Activated CD8-positive, alpha-beta memory T cell treated with anti-CD3 and anti-CD28 coated beads, Interleukin-2, amount 10 ng/mL, durations not matched to agents 7 days and 5 days (primary cell): Measurements from ENCODE around the gene VSTM2B. TPM values are rescaled to one million over a fixed set of nuclear protein-coding genes. Genes with fewer than 3 reads are reported as not detected.
A peak's percentile ranks its signal among the peaks of the same experiment; 100 is the strongest.

Experiments
- ATAC-seq: fragments of 150-1000 bp; cut with Tn5 transposase; one replicate; pipeline ENCODE4 v1.10.0; 2021; ENCODE audit warnings: moderate library complexity
- CTCF ChIA-PET: fragments of 350-600 bp; sonication (Branson Sonifier 250); formaldehyde crosslinking; loops from one replicate; lab custom pipeline; 2021; ENCODE audit warnings: antibody characterized with exemption; lab: Charles Lee
- DNase-seq: peaks from one replicate; pipeline ENCODE4 v3.0.0-alpha.2; 2020
- H3K27ac Mint-ChIP-seq: one replicate; pipeline ENCODE4 v1.8.0; 2021; ENCODE audit warnings: mild to moderate bottlenecking, mixed read lengths
- H3K27me3 Mint-ChIP-seq: one replicate; pipeline ENCODE4 v1.8.0; 2021; ENCODE audit warnings: mixed read lengths
- H3K36me3 Mint-ChIP-seq: one replicate; pipeline ENCODE4 v1.8.0; 2021; ENCODE audit warnings: mild to moderate bottlenecking, mixed read lengths
- H3K4me1 Mint-ChIP-seq: one replicate; pipeline ENCODE4 v1.8.0; 2021; ENCODE audit warnings: mixed read lengths
- H3K4me3 Mint-ChIP-seq: one replicate; pipeline ENCODE4 v1.8.0; 2021; ENCODE audit warnings: mild to moderate bottlenecking, moderate library complexity, mixed read lengths
- H3K9me3 Mint-ChIP-seq: one replicate; pipeline ENCODE4 v1.8.0; 2022; ENCODE audit warnings: low read depth, mixed read lengths
- total RNA-seq, 2 experiments: library from RNA; stranded (reverse); gene quantifications; one replicate each; pipeline ENCODE4 v1.2.3, GENCODE V29; 2021

The VSTM2B gene
- total RNA-seq, 2 experiments from 2014 or later = not detected

DNA sequence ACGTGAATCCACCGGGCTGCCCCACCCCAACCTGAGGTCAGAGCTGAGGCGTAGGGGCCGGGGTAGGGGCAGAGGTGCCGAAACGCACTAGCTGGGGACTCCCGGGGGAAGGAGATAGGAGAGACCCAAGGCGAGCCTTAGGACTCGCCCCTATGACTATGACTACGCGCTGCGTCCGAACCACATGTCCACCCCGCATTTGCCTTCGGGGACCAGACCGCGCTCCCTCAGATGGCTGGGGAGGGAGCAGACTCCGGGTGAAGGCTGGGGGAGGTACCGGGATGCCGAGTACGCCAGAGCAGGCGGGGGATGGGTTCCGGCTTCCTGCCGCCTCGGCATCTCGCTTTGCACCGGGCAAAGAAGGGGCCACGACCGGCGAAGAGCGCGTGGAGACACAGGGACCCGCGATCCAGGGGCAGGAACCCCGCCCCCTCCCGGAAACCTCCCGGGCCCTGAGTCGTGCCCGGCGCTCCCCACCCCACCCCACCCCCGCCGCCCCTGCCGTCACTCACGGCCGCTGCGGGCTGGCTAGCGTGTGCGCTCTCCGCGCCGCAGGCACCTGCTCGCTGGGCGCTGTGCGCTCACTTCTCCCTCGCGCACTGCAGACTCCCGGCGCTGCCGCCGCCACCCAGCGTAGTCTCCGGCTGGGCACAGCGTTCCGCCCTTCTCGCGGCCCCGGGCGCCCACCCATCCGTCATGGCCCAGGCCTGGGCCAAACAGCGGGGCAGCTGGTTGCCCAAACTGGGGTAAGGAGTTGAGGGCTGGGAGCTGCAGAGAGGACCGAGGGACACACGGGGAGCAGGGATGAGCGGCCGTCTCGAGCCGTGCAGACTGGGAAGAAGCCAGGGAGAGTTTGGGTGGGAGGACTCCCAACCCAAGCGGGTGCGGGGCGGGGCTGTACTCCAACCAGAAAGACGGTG, 622 bp upstream of the VSTM2B start:
- ATAC-seq = no peak
- Mint-ChIP-seq H3K9me3 (no peaks in the 10 kb centered on the region), H3K4me1 (peaks cover 26% of the 10 kb centered on the region), H3K36me3 (peaks cover 1% of the 10 kb centered on the region), H3K4me3 (no peak overlapping the region), H3K27me3 (peaks cover 71% of the 10 kb centered on the region), H3K27ac (no peak overlapping the region)
- CTCF ChIA-PET = no interaction called here
- DNase-seq = no peak

DNA sequence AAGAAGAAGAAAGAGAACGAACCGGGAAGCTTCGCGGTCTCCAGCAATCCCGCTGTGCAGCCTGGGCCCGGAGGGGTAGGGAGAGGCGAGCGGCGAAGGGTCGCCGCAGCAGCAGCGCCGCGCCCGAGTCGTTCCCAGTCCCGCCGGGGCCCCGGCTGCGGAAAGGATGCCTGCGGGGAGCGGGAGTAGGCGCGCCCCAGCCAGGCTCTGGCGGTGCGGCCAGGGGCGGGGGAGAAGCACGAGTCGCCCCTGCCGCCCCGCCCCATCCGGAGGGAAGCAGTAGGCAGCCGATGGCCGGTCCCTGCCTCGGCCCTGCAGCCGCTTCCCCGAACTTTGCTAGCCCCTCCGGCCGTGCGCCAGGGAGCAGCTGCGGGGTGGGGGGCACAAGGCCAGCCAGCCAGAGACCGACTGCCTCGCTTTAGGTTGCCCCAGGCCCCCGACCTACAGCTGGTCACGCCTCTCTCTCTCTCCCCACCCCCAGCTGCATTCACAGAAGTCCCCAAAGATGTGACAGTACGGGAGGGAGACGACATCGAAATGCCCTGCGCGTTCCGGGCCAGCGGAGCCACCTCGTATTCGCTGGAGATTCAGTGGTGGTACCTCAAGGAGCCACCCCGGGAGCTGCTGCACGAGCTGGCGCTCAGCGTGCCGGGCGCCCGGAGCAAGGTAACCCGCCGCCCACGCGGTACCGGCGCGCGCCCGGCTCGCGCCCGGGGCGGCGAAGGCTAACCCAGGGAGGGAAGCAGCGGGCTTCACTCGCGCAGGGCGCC, 1.1 kb downstream of the VSTM2B start:
- no peaks in the 10 kb centered on the region for H3K9me3 Mint-ChIP-seq
- H3K27ac Mint-ChIP-seq = no peak overlapping the region
- H3K4me1 Mint-ChIP-seq = peaks cover 30% of the 10 kb centered on the region
- H3K27me3 Mint-ChIP-seq = peaks cover 71% of the 10 kb centered on the region
- H3K36me3 Mint-ChIP-seq = peaks cover 1% of the 10 kb centered on the region
- H3K4me3 Mint-ChIP-seq = no peak overlapping the region
- ATAC-seq (no peak), DNase-seq (no peak)
- CTCF ChIA-PET = interaction anchor here (0.7 kb wide), 1 partner anchor 56 kb away, joined by 3 read pairs; no protein-coding TSS in a partner anchor

DNA sequence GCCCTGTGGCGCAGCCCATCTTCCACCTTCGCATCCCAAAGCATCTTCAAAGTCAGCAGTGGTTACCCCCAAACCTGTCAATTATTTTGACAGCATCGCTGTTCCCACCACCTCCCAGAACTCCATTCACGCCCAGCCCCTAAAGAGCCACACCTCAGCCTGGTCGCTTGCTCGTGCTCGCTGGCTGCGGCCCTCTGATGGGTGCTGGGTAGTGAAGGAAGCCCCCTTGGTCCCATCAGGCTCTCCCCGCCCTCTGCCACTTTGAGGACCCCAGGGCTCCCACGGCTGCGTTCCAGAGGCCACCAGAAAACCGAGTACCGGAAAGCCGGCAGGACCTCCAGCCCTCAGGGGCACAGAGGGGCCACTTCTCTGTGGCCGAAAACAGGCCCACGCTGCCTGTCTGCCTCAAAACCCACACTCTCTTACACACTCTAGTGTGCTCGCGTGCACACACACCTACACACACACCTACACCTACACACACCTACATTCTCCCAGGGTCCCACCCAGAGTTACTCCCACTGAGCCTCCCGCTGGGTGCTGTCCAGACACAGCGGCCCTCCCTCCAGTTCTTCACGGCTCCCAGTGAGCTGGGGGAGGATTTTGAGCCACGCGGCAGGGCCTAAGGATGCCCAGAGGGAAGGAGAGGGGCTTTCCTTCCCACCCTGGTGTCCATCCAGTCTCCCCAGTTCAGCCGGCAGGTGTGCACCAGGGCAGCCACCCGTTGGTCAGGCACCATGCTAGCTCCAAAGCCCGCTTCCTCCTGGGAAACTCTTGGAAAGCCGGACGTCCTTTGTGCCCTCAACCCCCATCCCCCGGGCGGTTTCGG, 1.9 kb downstream of the VSTM2B start:
- H3K9me3 Mint-ChIP-seq = no peaks in the 10 kb centered on the region
- peaks cover 1% of the 10 kb centered on the region for H3K36me3 Mint-ChIP-seq
- H3K27me3 Mint-ChIP-seq = peaks cover 78% of the 10 kb centered on the region
- H3K4me1 Mint-ChIP-seq = peaks cover 30% of the 10 kb centered on the region
- CTCF ChIA-PET = interaction anchor here (0.5 to 2.0 kb wide), 13 partner anchors 9 to 648 kb away, joined by 3 to 8 read pairs (median 3); partner anchors contain the start of gene POP4
- DNase-seq = no peak
- peak overlapping the region; percentile 48 for H3K4me3 Mint-ChIP-seq
- H3K27ac Mint-ChIP-seq = no peak overlapping the region
- no peak for ATAC-seq

DNA sequence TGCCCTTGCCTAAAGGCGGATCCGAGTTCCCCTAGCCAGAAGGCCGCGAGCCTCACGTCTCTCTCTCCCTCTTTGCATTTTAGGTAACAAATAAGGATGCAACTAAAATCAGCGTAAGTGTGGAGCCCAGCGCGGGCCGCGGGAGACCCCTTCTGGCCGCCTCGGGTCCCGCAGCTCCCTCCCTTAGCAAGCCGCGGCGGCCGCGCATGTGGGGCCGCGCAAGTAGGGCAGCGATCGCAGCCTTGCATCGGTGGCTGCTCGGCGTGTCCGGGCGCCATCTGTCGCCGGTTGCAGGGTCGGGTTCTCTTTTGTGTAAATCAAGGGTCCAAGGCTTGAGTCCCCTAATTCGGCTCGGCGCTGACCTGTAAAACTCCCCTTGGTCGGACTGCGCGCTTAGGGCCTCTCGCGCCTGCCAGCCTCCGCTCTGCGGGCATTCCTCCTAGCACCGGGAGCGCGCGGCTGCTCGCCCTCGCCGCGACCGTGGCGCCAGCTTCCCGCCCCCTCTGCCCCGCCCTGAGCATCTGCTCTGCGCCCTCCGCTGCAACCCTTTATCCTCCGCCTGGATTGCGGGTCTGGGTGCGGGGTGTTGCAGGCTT, 2.7 kb downstream of the VSTM2B start:
- Mint-ChIP-seq H3K27ac (no peak overlapping the region), H3K36me3 (peaks cover 1% of the 10 kb centered on the region), H3K27me3 (peaks cover 73% of the 10 kb centered on the region), H3K4me1 (peaks cover 30% of the 10 kb centered on the region), H3K4me3 (peak overlapping the region; percentile 48), H3K9me3 (no peaks in the 10 kb centered on the region)
- ATAC-seq (peak; percentile 91), DNase-seq (peak; percentile 80)
- CTCF ChIA-PET = interaction anchor here (0.7 to 2.0 kb wide), 12 partner anchors 8 to 649 kb away, joined by 3 to 8 read pairs (median 4); partner anchors contain the start of gene POP4

DNA sequence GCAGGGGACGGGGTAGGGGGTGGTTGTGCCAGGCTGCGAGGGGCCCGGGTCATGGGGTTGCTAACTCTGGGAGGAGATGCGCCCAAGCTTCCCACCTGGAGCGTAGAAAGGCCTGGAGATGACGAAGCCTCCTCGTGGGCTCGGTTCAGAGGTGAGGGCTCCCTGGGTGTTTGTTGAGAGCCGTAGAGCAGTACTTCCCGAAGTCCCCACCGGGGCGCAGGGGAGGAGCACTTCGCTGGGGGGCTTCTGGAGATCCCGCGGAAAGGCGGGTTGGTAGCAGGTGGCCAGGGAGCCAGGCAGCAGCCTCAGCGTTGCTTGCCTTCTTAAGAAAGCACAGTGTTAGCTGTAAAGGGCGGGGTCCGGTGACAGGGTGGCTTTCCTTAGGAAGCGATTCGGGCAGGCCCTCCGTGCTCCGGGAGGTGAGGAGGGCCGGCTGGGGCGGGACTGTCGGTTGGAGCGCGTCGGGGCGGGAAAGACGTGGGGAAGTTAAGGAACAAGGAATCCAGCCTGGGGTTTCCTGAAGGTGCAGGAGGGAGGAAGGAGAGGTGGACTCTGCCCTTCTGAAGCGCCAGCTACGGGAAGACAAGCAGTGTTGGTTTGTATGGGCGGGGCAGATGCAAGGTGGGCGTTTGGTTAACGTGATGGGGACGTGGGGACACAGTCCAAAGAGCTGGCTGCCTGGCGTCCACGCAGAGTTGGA, 3.3 kb downstream of the VSTM2B start:
- Mint-ChIP-seq H3K9me3 (no peaks in the 10 kb centered on the region), H3K36me3 (peaks cover 1% of the 10 kb centered on the region), H3K4me1 (peaks cover 30% of the 10 kb centered on the region), H3K27me3 (peaks cover 70% of the 10 kb centered on the region), H3K27ac (no peak overlapping the region), H3K4me3 (no peak overlapping the region)
- CTCF ChIA-PET = interaction anchor here (0.9 to 2.0 kb wide), 8 partner anchors 8 to 244 kb away, joined by 3 to 8 read pairs (median 4); partner anchors contain the start of gene POP4
- ATAC-seq (no peak), DNase-seq (no peak)

DNA sequence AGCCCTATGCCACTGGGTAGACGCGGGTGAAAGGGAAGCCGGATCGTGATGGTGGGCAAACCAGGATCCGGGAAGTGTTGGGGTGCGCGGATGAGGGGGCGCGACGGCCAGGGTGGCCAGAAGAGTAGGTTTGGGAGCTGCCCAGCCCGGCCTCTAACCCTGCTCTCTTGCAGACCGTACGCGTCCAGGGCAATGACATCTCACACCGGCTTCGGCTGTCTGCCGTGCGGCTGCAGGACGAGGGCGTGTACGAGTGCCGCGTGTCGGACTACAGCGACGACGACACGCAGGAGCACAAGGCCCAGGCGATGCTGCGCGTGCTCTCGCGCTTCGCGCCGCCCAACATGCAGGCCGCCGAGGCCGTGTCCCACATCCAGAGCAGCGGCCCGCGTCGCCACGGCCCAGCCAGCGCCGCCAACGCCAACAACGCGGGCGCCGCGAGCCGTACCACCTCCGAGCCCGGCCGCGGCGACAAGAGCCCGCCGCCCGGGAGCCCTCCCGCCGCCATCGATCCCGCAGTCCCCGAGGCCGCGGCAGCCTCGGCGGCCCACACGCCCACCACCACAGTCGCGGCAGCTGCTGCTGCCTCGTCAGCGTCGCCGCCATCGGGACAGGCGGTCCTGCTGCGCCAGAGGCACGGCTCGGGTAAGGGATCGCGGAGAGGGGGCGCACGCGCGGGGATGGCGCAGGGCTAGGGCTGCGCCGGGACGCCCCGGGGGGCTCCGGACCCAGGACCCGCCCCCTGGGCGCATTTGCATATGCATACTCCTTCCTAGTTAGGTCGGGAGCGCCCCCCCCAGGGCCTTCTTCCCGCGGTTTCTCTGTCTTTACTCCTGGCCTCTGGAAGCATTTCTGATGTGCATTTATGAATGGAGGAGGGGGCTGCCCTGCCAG, 4.1 kb downstream of the VSTM2B start:
- peaks cover 62% of the 10 kb centered on the region for H3K27me3 Mint-ChIP-seq
- DNase-seq (no peak), ATAC-seq (no peak)
- CTCF ChIA-PET = interaction anchor here (1.9 kb wide), 1 partner anchor 10 kb away, joined by 5 read pairs; no protein-coding TSS in a partner anchor
- H3K36me3 Mint-ChIP-seq = peaks cover 1% of the 10 kb centered on the region
- no peak overlapping the region for H3K4me3 Mint-ChIP-seq
- peaks cover 30% of the 10 kb centered on the region for H3K4me1 Mint-ChIP-seq
- H3K9me3 Mint-ChIP-seq = no peaks in the 10 kb centered on the region
- no peak overlapping the region for H3K27ac Mint-ChIP-seq

DNA sequence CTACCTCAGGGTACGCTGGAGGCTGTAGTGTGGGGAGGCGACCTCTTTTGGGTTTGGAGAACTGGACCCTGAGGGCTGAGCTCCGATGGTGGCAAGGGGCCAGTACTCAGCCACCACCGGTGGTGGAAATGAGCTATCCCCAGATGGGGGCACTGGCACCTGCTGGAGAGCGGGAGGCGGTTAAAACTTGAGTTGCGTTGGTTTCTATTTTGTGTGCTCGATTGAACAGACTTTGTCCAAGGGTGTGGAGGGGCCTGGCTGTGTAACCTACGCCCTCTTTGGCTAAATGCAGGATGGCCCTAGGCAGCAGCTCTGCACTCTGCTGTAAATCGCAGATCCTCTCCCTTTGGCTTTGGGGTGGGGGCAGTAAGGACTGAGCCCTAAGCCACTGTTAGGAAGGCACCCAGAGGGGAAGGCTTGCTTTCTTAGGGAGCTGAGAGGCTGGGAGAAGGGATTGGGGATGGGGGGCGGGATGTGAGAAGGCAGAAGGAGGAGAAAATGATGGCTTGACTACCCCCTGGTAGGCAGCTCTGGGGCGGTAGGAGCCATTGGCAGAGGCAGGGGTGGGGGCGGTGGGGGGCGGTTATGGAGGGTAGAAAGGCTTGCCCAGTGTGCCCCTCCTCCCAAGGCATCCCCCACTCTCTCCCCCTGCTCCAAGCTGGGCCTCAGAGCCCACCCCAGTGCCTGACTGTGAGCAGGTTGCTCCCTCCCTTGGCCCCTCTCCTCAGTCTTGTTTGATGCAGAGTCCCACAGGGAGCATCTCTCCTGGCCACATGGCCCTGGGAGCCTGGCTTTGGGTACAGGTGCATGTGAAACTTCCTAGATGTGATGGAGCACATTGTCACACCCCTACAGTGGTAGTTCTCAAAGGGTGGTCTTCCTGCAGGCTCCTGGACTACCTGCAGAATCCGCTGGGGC, 5.0 kb downstream of the VSTM2B start:
- CTCF ChIA-PET = no interaction called here
- DNase-seq = no peak
- H3K27ac Mint-ChIP-seq = no peak overlapping the region
- ATAC-seq = no peak
- no peaks in the 10 kb centered on the region for H3K9me3 Mint-ChIP-seq
- peaks cover 27% of the 10 kb centered on the region for H3K4me1 Mint-ChIP-seq
- H3K36me3 Mint-ChIP-seq = peaks cover 1% of the 10 kb centered on the region
- no peak overlapping the region for H3K4me3 Mint-ChIP-seq
- peaks cover 56% of the 10 kb centered on the region for H3K27me3 Mint-ChIP-seq

DNA sequence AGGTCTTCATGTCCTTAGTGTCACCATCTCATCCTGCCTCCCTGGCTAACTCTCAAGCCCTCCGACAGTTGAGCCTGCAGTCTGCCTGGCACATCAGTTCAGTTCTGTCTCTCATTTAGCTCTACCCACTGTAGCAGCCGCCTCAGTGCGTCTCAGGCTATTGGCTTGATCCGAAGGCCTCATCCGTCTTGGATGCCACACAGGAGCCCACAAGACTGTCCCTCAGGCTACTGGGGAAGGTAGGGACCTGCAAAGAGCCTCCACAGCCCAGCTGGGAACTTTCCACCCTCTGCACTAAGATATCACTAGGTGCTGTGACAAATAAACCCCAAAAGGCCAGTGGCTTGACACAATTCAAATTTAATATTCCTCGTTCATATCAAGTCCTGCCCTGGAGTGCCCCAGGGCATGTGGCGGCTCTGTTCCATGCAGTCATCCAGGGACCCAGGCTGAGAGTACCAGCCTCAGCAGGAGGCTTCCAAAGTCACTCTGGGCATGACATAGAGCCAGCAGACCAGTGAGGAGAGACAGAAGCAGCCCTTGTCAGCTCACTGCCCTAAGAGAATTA, 5.7 kb downstream of the VSTM2B start:
- H3K27ac Mint-ChIP-seq = no peak overlapping the region
- H3K36me3 Mint-ChIP-seq = peaks cover 1% of the 10 kb centered on the region
- H3K27me3 Mint-ChIP-seq = peaks cover 55% of the 10 kb centered on the region
- no peaks in the 10 kb centered on the region for H3K9me3 Mint-ChIP-seq
- ATAC-seq = no peak
- H3K4me3 Mint-ChIP-seq = no peak overlapping the region
- DNase-seq = no peak
- peaks cover 26% of the 10 kb centered on the region for H3K4me1 Mint-ChIP-seq
- CTCF ChIA-PET = no interaction called here

DNA sequence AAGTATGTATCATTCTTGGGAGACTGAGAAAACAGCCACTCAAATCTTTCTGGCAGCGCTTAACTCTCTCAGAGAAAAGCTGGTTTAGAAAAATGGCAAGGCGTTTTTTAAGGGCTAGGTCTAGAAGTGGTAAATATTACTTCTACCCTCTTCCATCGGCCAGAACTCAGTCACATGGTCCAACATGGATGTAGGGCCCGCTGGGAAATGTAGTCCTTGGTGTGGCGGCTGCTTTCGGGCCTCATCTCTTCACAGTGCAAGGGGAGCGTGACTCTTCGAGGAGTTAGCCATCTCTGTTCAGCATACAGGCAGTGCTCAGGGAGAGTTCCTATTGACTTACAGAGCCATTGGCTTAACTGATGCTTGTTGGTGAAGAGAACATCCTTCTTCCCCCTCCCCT, 6.3 kb downstream of the VSTM2B start:
- DNase-seq = no peak
- Mint-ChIP-seq H3K36me3 (peaks cover 1% of the 10 kb centered on the region), H3K4me1 (peaks cover 24% of the 10 kb centered on the region), H3K27me3 (peaks cover 52% of the 10 kb centered on the region), H3K9me3 (no peaks in the 10 kb centered on the region), H3K27ac (no peak overlapping the region), H3K4me3 (no peak overlapping the region)
- CTCF ChIA-PET = no interaction called here
- no peak for ATAC-seq

DNA sequence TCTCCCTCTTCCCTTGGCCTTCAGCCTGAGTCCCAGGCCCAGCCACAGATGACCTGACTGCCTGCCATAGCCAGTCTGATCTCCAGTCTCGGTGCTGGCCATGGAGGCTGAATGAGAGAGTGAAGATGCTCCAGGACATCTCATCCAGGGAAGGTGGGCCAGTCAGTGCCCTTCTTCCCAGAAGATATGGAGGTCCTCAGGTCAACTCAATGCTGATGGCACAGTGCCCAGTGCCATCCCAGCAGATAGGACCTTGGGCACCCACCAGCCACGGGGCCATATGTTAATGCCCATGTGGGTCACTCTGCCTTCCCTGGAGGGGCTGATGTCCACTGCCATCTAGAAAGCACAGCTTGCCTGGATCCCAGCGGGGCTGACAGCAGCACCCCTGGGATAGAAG, 7.2 kb downstream of the VSTM2B start:
- DNase-seq = no peak
- CTCF ChIA-PET = no interaction called here
- no peaks in the 10 kb centered on the region for H3K36me3 Mint-ChIP-seq
- no peak for ATAC-seq
- peaks cover 45% of the 10 kb centered on the region for H3K27me3 Mint-ChIP-seq
- H3K9me3 Mint-ChIP-seq = no peaks in the 10 kb centered on the region
- H3K4me3 Mint-ChIP-seq = no peak overlapping the region
- no peak overlapping the region for H3K27ac Mint-ChIP-seq
- H3K4me1 Mint-ChIP-seq = peaks cover 17% of the 10 kb centered on the region
